ENCODE results near the gene CAMTA1. TPM values are rescaled to one million over a fixed set of nuclear protein-coding genes. Genes with fewer than 3 reads are reported as not detected.
A peak's percentile ranks its signal among the peaks of the same experiment; 100 is the strongest.
"Not testable (repeated sequence)": the region's sequence is repeated elsewhere in the genome, so short reads cannot be mapped to it uniquely, and the experiment has no call there.

Gene CAMTA1
- total and polyA plus RNA-seq, 3 experiments from 2014 or later, result 60.2 to 79.0 (median 61.7) TPM

DNA sequence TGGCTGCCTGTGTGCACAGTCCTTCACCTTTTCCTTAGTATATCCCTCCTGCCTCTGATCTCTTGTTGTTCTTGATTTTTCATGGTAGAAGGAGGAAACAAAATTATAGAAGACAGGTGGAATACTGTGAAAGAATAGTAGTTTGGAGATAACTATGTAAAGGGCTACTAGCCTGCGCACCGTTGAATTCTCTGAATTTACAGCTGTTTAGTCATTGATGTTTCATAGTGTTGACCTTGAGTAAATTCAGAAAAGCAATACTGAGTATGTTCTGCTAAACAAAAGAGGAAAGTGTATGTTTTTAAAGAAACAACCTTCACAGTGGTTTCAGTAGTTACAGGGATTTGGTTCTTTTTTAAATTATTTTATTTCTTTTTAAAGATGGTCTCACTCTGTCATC lies 18.1 kb downstream of the CAMTA1 start:
- ChIA-PET CTCF (interaction anchor here (0.8 kb wide), 1 partner anchor 8 kb away, joined by 3 read pairs; no protein-coding TSS in a partner anchor), POLR2A (no interaction called here)
- H3K27me3 Mint-ChIP-seq, result peaks cover 0 to 2% of the 10 kb centered on the region in 2 donors
- Histone ChIP-seq H3K4me3 (ENCODE audit: low read length) (no peak overlapping the region), H3K9me3 (ENCODE audit: low read length) (no peaks in the 10 kb centered on the region), H3K4me1 (ENCODE audit: insufficient read depth, low read length) (peaks cover 19% of the 10 kb centered on the region), H3K27me3 (ENCODE audit: insufficient read depth, low read length, poor library complexity, severe bottlenecking) (no peaks in the 10 kb centered on the region), H3K27ac (ENCODE audit: low read depth, low read length) (no peak overlapping the region), H3K36me3 (ENCODE audit: insufficient read depth, low read length) (no peaks in the 10 kb centered on the region)
- peaks cover 35 to 40% (median 36%) of the 10 kb centered on the region in 3 donors for H3K4me1 Mint-ChIP-seq
- no peak overlapping the region for H3K4me3 Mint-ChIP-seq
- no peak for DNase-seq
- peaks cover 0 to 6% (median 0%) of the 10 kb centered on the region in 3 donors for H3K36me3 Mint-ChIP-seq
- H3K27ac Mint-ChIP-seq, result no peak overlapping the region
- H3K9me3 Mint-ChIP-seq, result no peaks in the 10 kb centered on the region

DNA sequence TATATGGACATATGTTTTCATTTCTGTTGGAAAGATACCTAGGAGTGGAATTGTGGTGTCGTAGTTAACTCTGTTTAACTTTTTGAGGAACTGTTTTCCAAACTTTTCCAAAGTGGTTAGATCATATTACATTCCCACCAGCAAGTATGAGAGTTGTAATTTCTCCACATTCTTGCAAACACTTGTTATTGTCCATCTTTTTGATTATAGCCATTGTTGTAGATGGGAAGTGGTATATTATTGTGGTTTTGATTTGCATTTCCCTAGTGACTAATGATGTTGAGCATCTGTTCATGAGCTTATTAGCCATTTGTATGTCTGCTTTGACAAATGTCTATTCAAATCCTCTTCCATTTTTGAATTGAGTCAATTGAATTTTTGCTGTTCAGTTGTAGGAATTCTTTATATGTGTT lies 19.8 kb downstream of the CAMTA1 start:
- CTCF ChIA-PET, result no interaction called here
- no peak overlapping the region for H3K4me3 ChIP-seq (ENCODE audit: low read length)
- DNase-seq, result no peak
- no peaks in the 10 kb centered on the region for H3K9me3 Mint-ChIP-seq
- no peak overlapping the region for H3K27ac Mint-ChIP-seq
- POLR2A ChIA-PET, result interaction anchor here (1.2 kb wide), 1 partner anchor 20 kb away, joined by 3 read pairs; the partner anchor contains the start of gene CAMTA1
- peaks cover 29 to 37% (median 29%) of the 10 kb centered on the region in 3 donors for H3K4me1 Mint-ChIP-seq
- H3K9me3 ChIP-seq (ENCODE audit: low read length), result no peaks in the 10 kb centered on the region
- peaks cover 0 to 3% (median 0%) of the 10 kb centered on the region in 3 donors for H3K36me3 Mint-ChIP-seq
- H3K27me3 Mint-ChIP-seq, result peaks cover 0 to 2% of the 10 kb centered on the region in 2 donors
- no peak overlapping the region for H3K27ac ChIP-seq (ENCODE audit: low read depth, low read length)
- H3K4me3 Mint-ChIP-seq, result peak overlapping the region in 1 of 7 donors; percentile 30
- H3K4me1 ChIP-seq (ENCODE audit: insufficient read depth, low read length), result peaks cover 19% of the 10 kb centered on the region
- H3K36me3 ChIP-seq (ENCODE audit: insufficient read depth, low read length), result no peaks in the 10 kb centered on the region
- no peaks in the 10 kb centered on the region for H3K27me3 ChIP-seq (ENCODE audit: insufficient read depth, low read length, poor library complexity, severe bottlenecking)

DNA sequence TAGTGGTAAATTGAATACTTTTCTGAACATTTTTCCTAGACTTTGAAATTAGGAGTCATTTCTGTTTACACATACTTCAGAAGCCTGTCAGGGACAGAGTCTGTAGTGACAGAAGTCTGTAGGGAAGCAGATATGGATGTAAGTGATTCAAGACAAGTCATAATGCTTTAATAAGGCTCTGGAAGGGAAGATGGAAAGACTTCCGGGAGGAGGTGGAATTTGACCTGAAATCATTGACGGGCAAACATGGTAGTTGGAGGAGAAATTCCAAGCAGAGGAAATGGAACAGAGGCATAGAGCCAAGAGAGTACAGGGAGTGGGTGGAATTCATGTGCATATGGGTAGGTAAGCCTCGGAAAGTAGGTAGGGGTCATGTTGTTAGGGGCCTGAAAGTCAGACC lies 22.5 kb downstream of the CAMTA1 start:
- H3K4me3 Mint-ChIP-seq, result no peak overlapping the region
- no peak for DNase-seq
- H3K4me1 Mint-ChIP-seq, result peaks cover 30 to 45% (median 31%) of the 10 kb centered on the region in 3 donors
- CTCF ChIA-PET, result no interaction called here
- Histone ChIP-seq H3K9me3 (ENCODE audit: low read length) (no peaks in the 10 kb centered on the region), H3K27ac (ENCODE audit: low read depth, low read length) (no peak overlapping the region), H3K27me3 (ENCODE audit: insufficient read depth, low read length, poor library complexity, severe bottlenecking) (no peaks in the 10 kb centered on the region), H3K4me1 (ENCODE audit: insufficient read depth, low read length) (peaks cover 19% of the 10 kb centered on the region), H3K36me3 (ENCODE audit: insufficient read depth, low read length) (no peaks in the 10 kb centered on the region), H3K4me3 (ENCODE audit: low read length) (no peak overlapping the region)
- peaks cover 0 to 6% (median 0%) of the 10 kb centered on the region in 3 donors for H3K36me3 Mint-ChIP-seq
- no peaks in the 10 kb centered on the region for H3K9me3 Mint-ChIP-seq
- POLR2A ChIA-PET, result no interaction called here
- peaks cover 0 to 2% of the 10 kb centered on the region in 2 donors for H3K27me3 Mint-ChIP-seq
- no peak overlapping the region for H3K27ac Mint-ChIP-seq

DNA sequence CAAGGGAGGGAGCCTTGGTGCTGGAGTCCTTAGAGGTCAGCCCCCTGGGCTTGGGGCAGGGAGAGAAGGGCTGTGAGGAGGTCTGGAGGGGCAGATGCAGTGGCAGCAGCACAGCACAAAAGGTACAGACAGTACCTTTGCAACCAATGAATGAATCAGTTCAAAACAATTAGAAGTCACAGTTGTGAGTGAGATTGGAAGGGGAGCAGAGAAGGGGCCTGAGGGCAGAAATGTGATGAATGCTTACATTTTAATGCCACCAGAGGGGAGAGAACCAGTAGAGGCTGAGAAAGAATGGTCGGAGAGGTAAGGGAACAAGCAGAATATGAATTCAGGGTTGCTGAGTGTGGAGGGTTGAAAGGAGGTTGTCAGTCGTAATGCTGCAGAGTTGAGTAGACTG lies 24.2 kb downstream of the CAMTA1 start:
- H3K4me1 Mint-ChIP-seq, result peaks cover 35 to 42% (median 39%) of the 10 kb centered on the region in 3 donors
- no peaks in the 10 kb centered on the region for H3K9me3 Mint-ChIP-seq
- Histone ChIP-seq H3K36me3 (ENCODE audit: insufficient read depth, low read length) (no peaks in the 10 kb centered on the region), H3K4me1 (ENCODE audit: insufficient read depth, low read length) (peaks cover 19% of the 10 kb centered on the region), H3K27ac (ENCODE audit: low read depth, low read length) (no peak overlapping the region), H3K4me3 (ENCODE audit: low read length) (no peak overlapping the region), H3K27me3 (ENCODE audit: insufficient read depth, low read length, poor library complexity, severe bottlenecking) (no peaks in the 10 kb centered on the region), H3K9me3 (ENCODE audit: low read length) (no peaks in the 10 kb centered on the region)
- H3K27me3 Mint-ChIP-seq, result no peaks in the 10 kb centered on the region
- H3K4me3 Mint-ChIP-seq, result no peak overlapping the region
- POLR2A ChIA-PET, result no interaction called here
- H3K36me3 Mint-ChIP-seq, result peaks cover 0 to 5% (median 0%) of the 10 kb centered on the region in 3 donors
- CTCF ChIA-PET, result no interaction called here
- DNase-seq, result no peak
- no peak overlapping the region for H3K27ac Mint-ChIP-seq

DNA sequence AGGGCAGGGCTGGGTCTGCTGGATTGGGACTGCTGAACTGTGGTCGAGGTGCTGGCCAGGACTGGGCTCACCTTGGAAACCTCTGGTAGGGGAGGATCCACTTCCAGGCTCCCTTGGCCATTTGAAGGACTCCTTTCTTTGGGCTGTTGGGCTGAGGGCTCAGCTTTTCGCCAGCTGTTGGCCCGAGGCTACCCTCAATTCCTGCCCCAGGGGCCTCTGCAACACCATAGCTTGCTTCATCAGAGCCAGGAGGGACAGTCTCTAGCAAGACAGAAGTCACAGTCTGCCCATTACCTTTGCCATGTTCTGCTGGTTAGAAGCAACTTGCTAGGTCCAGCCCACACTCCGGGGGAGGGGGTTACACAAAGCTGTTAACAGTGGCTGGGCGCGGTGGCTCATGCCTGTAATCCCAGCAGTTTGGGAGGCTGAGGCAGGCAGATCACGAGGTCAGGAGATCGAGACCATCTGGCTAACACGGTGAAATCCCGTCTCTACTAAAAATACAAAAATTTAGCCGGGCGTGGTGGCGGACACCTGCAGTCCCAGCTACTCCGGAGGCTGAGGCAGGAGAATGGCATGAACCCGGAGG lies 25.0 kb downstream of the CAMTA1 start:
- H3K27ac ChIP-seq (ENCODE audit: low read depth, low read length); CTCF ChIA-PET; H3K27ac Mint-ChIP-seq; H3K27me3 ChIP-seq (ENCODE audit: insufficient read depth, low read length, poor library complexity, severe bottlenecking); H3K4me3 ChIP-seq (ENCODE audit: low read length); H3K9me3 ChIP-seq (ENCODE audit: low read length); H3K36me3 Mint-ChIP-seq; H3K9me3 Mint-ChIP-seq; H3K27me3 Mint-ChIP-seq; DNase-seq; H3K36me3 ChIP-seq (ENCODE audit: insufficient read depth, low read length); POLR2A ChIA-PET: not testable (repeated sequence)
- H3K4me1 Mint-ChIP-seq, result peaks cover 36 to 45% (median 41%) of the 10 kb centered on the region in 3 donors
- peak overlapping the region in 1 of 7 donors; percentile 6 for H3K4me3 Mint-ChIP-seq
- H3K4me1 ChIP-seq (ENCODE audit: insufficient read depth, low read length), result peaks cover 13% of the 10 kb centered on the region

DNA sequence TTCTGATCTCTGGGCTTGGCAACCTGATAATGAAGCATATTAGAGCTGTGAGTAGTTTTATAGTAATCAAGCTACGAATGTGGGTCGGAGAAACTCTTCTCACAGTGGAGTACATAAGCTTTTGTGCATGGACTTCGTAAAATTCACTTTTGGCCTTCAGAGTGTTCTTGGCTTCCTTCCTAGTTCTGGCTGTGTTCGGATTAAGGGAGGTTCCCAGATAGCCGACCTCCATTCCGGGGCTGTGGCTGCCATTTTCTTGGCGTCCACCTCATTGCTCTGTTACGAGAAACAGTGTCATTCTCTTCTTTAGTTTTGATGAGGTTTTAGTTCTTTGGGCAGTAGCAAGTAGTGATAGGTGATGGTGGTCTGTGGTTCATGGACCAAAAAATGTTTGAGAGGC lies 26.3 kb downstream of the CAMTA1 start:
- Histone ChIP-seq H3K4me3 (ENCODE audit: low read length) (no peak overlapping the region), H3K9me3 (ENCODE audit: low read length) (no peaks in the 10 kb centered on the region), H3K4me1 (ENCODE audit: insufficient read depth, low read length) (no peaks in the 10 kb centered on the region), H3K36me3 (ENCODE audit: insufficient read depth, low read length) (no peaks in the 10 kb centered on the region), H3K27ac (ENCODE audit: low read depth, low read length) (no peak overlapping the region), H3K27me3 (ENCODE audit: insufficient read depth, low read length, poor library complexity, severe bottlenecking) (no peaks in the 10 kb centered on the region)
- Mint-ChIP-seq H3K27me3 (no peaks in the 10 kb centered on the region), H3K36me3 (peaks cover 0 to 5% (median 0%) of the 10 kb centered on the region in 3 donors), H3K4me1 (peaks cover 33 to 56% (median 55%) of the 10 kb centered on the region in 3 donors), H3K9me3 (no peaks in the 10 kb centered on the region), H3K4me3 (no peak overlapping the region), H3K27ac (no peak overlapping the region)
- CTCF ChIA-PET, result interaction anchor here (0.6 kb wide), 1 partner anchor 835 kb away, joined by 3 read pairs; no protein-coding TSS in a partner anchor
- DNase-seq, result no peak
- POLR2A ChIA-PET, result no interaction called here

DNA sequence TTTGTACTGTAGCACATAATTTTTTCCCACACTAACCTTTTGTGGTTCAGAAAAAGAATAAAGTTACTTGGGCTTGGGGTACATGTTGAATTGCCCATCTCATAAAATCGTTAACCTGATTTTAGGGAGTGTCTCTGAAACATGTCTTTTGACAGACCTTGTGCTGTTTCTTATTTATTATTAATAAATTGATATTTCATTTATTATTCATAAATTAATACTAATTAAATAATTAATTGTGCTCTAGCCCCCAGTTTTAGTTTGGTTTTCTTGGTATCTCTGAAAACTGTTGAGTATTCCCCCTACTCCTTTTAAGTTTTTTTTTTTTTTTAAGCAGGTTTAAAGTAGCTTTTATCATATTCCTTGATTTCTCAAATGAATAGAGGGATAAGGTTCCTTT lies 27.9 kb downstream of the CAMTA1 start:
- CTCF ChIA-PET, result no interaction called here
- Histone ChIP-seq H3K4me3 (ENCODE audit: low read length) (no peak overlapping the region), H3K4me1 (ENCODE audit: insufficient read depth, low read length) (no peaks in the 10 kb centered on the region), H3K27ac (ENCODE audit: low read depth, low read length) (no peak overlapping the region), H3K9me3 (ENCODE audit: low read length) (no peaks in the 10 kb centered on the region), H3K27me3 (ENCODE audit: insufficient read depth, low read length, poor library complexity, severe bottlenecking) (no peaks in the 10 kb centered on the region), H3K36me3 (ENCODE audit: insufficient read depth, low read length) (no peaks in the 10 kb centered on the region)
- no peaks in the 10 kb centered on the region for H3K9me3 Mint-ChIP-seq
- no peaks in the 10 kb centered on the region for H3K27me3 Mint-ChIP-seq
- POLR2A ChIA-PET, result no interaction called here
- peaks cover 44 to 71% (median 68%) of the 10 kb centered on the region in 3 donors for H3K4me1 Mint-ChIP-seq
- DNase-seq, result no peak
- H3K27ac Mint-ChIP-seq, result no peak overlapping the region
- peaks cover 0 to 5% (median 0%) of the 10 kb centered on the region in 3 donors for H3K36me3 Mint-ChIP-seq
- no peak overlapping the region for H3K4me3 Mint-ChIP-seq

DNA sequence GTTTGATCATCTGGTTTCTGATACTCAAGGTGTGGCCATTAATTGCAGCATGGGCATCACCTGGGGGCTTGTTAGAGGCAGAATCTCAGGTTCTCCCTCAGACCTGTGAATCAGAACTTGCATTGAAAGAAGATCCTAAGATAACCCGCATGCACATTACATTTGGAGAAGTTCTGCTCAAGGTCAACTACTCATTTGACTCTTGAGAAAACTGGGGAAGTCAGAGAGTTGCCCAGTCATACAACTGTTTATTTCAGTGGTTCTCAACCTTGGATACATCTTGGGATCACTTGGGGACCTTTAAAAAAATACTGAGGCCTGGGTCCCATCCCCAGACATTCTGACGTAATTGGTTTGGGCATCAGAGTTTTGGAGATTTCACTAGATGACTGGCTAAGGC lies 30.5 kb downstream of the CAMTA1 start:
- CTCF ChIA-PET, result no interaction called here
- DNase-seq, result no peak
- peaks cover 0 to 6% (median 0%) of the 10 kb centered on the region in 3 donors for H3K36me3 Mint-ChIP-seq
- no peaks in the 10 kb centered on the region for H3K27me3 Mint-ChIP-seq
- no peak overlapping the region for H3K4me3 Mint-ChIP-seq
- H3K4me1 ChIP-seq (ENCODE audit: insufficient read depth, low read length), result peaks cover 6% of the 10 kb centered on the region
- H3K4me3 ChIP-seq (ENCODE audit: low read length), result no peak overlapping the region
- H3K9me3 ChIP-seq (ENCODE audit: low read length), result no peaks in the 10 kb centered on the region
- no peak overlapping the region for H3K27ac ChIP-seq (ENCODE audit: low read depth, low read length)
- no peaks in the 10 kb centered on the region for H3K27me3 ChIP-seq (ENCODE audit: insufficient read depth, low read length, poor library complexity, severe bottlenecking)
- H3K27ac Mint-ChIP-seq, result peak overlapping the region in 1 of 8 donors; percentile 35
- POLR2A ChIA-PET, result no interaction called here
- H3K4me1 Mint-ChIP-seq, result peaks cover 56 to 85% (median 80%) of the 10 kb centered on the region in 3 donors
- no peaks in the 10 kb centered on the region for H3K9me3 Mint-ChIP-seq
- no peaks in the 10 kb centered on the region for H3K36me3 ChIP-seq (ENCODE audit: insufficient read depth, low read length)

Data from CD8-positive, alpha-beta memory T cell (primary cell).